Aorta (tissue), 5 donors: ENCODE data around the gene FCHSD2. TPM values are rescaled to one million over a fixed set of nuclear protein-coding genes. Genes with fewer than 3 reads are reported as not detected.

Experiments
- ATAC-seq: fragments of 200-7000 bp; cut with Tn5 transposase; one replicate; pipeline ENCODE4 v1.9.1; 2022; ENCODE audit warnings: moderate library complexity; ENCODE audit not compliant: low FRiP score
- DNase-seq, 2 donors: peaks; one replicate each; pipeline ENCODE4 v3.0.0-alpha.2; 2020
- H3K27ac ChIP-seq, 2 donors: one replicate each; pipeline ENCODE4 v1.5.1; 2013; ENCODE audit warnings: low read length in 2 of 2, mild to moderate bottlenecking in 2 of 2, moderate library complexity in 2 of 2, control low read depth in 1 of 2, inconsistent platforms in 1 of 2, low read depth in 1 of 2
- H3K27me3 ChIP-seq, 2 donors: one replicate each; pipeline ENCODE4 v1.6.1; 2013; ENCODE audit warnings: control low read depth in 1 of 2, low read length in 1 of 2, mild to moderate bottlenecking in 1 of 2, moderate library complexity in 1 of 2; ENCODE audit not compliant: insufficient read depth in 2 of 2, control insufficient read depth in 1 of 2
- H3K36me3 ChIP-seq, 2 donors: one replicate each; pipeline ENCODE4 v1.6.1; 2013; ENCODE audit warnings: control low read depth in 1 of 2, low read length in 1 of 2, mild to moderate bottlenecking in 1 of 2; ENCODE audit not compliant: insufficient read depth in 2 of 2, control insufficient read depth in 1 of 2
- H3K4me1 ChIP-seq, 2 donors: one replicate each; pipeline ENCODE4 v1.6.1; 2013; ENCODE audit warnings: low read length in 2 of 2, control low read depth in 1 of 2, mild to moderate bottlenecking in 1 of 2, moderate library complexity in 1 of 2; ENCODE audit not compliant: insufficient read depth in 2 of 2, control insufficient read depth in 1 of 2
- H3K4me3 ChIP-seq, 2 donors: one replicate each; pipeline ENCODE4 v1.5.1; 2013; ENCODE audit warnings: low read length in 2 of 2, control low read depth in 1 of 2, mild to moderate bottlenecking in 1 of 2
- H3K9me3 ChIP-seq: one replicate; pipeline ENCODE4 v1.6.1; 2013; ENCODE audit warnings: mild to moderate bottlenecking, low read length; ENCODE audit not compliant: control insufficient read depth
- WGBS, 2 donors: extraction: QIAGEN DNeasy Blood & Tissue Kit; methylation state at CpG; one replicate each; pipeline ENCODE4 v1.1.7; 2013; 5-methylcytosine and 5-hydroxymethylcytosine counted together
- intact Hi-C, 2 donors: fragments of 100-400 bp; cut with DNase I; formaldehyde crosslinking; loops; one replicate each; pipeline versions ENCODE4 v1.14.2 to v1.15.0; 2022
- polyA plus RNA-seq, 2 donors: library from polyadenylated mRNA; stranded (reverse); fragments of 200-250 nt; gene quantifications; one replicate each; pipeline ENCODE4 v1.2.3, GENCODE V29; 2013
- total RNA-seq, 2 donors: library from RNA; stranded (reverse); fragmentation: NEBNext Ultra II Directional; extraction: Animal tissue kit (Norgen Biotek cat#: 25700); gene quantifications; one replicate each; pipeline ENCODE4 v1.2.1, GENCODE V29; 2021
- donor health status: healthy with polysubstance abuse.
- donor health status: Bipolar disorder and iron deficiency.
- donor health status: DM: no; HTN: no; CAD: no.
- donor health status: DM: no; HTN: no; CAD: no.
- donor health status: DM: yes; HTN: yes; CAD: no.

The FCHSD2 gene
- total and polyA plus RNA-seq, 4 donors: 34.4 to 107 (median 62.2) TPM

GRCh38 chr11:73058989-73059674 lies 83.0 kb downstream of the FCHSD2 start:
- intact Hi-C loops: no loop called here
- 54 to 60% methylated on average over 4 of the region's 4 CpGs for WGBS, 2 donors

GRCh38 chr11:73055655-73056354 lies 86.3 kb downstream of the FCHSD2 start:
- H3K36me3 ChIP-seq: no peaks in the 10 kb centered on the region
- no peaks in the 10 kb centered on the region for H3K27me3 ChIP-seq
- 86 to 89% methylated on average over 3 of the region's 3 CpGs for WGBS, 2 donors
- DNase-seq: no peak
- no peak overlapping the region for H3K4me3 ChIP-seq
- intact Hi-C loops: no loop called here
- ATAC-seq: no peak
- no peaks in the 10 kb centered on the region for H3K9me3 ChIP-seq
- peaks cover 2 to 4% of the 10 kb centered on the region in 2 donors for H3K4me1 ChIP-seq
- no peak overlapping the region for H3K27ac ChIP-seq

More at GRCh38 chr11:73058989-73059674, 83.0 kb downstream of the FCHSD2 start:
- DNase-seq (no peak), ATAC-seq (no peak)
- H3K27me3 ChIP-seq: no peaks in the 10 kb centered on the region
- H3K36me3 ChIP-seq: no peaks in the 10 kb centered on the region
- H3K27ac ChIP-seq: no peak overlapping the region
- no peak overlapping the region for H3K4me3 ChIP-seq
- no peaks in the 10 kb centered on the region for H3K9me3 ChIP-seq
- peaks cover 2 to 4% of the 10 kb centered on the region in 2 donors for H3K4me1 ChIP-seq

GRCh38 chr11:73055002-73055401 lies 87.1 kb downstream of the FCHSD2 start:
- Histone ChIP-seq H3K27ac (no peak overlapping the region), H3K4me1 (peaks cover 0 to 2% of the 10 kb centered on the region in 2 donors), H3K4me3 (no peak overlapping the region), H3K9me3 (no peaks in the 10 kb centered on the region), H3K27me3 (no peaks in the 10 kb centered on the region), H3K36me3 (no peaks in the 10 kb centered on the region)
- intact Hi-C loops: no loop called here
- no peak for ATAC-seq
- DNase-seq: no peak
- 79 to 84% methylated on average over 5 of the region's 5 CpGs for WGBS, 2 donors

GRCh38 chr11:73053964-73054363 lies 88.2 kb downstream of the FCHSD2 start:
- Histone ChIP-seq H3K9me3 (no peaks in the 10 kb centered on the region), H3K27me3 (no peaks in the 10 kb centered on the region), H3K4me3 (no peak overlapping the region), H3K4me1 (peaks cover 0 to 2% of the 10 kb centered on the region in 2 donors), H3K27ac (no peak overlapping the region), H3K36me3 (no peaks in the 10 kb centered on the region)
- intact Hi-C loops: no loop called here
- ATAC-seq: no peak
- no peak for DNase-seq
- 46 to 50% methylated on average over 1 of the region's 1 CpG for WGBS, 2 donors

- WGBS, 2 donors: 92 to 93% methylated on average over 3 of the region's 3 CpGs
- no peak overlapping the region for H3K27ac ChIP-seq
- peaks cover 0 to 3% of the 10 kb centered on the region in 2 donors for H3K4me1 ChIP-seq
- DNase-seq: no peak
- H3K4me3 ChIP-seq: no peak overlapping the region
- intact Hi-C loops: no loop called here
- H3K9me3 ChIP-seq: no peaks in the 10 kb centered on the region
- no peaks in the 10 kb centered on the region for H3K36me3 ChIP-seq
- no peaks in the 10 kb centered on the region for H3K27me3 ChIP-seq
- ATAC-seq: no peak
Observed at GRCh38 chr11:73048446-73048845, 93.7 kb downstream of the FCHSD2 start.

GRCh38 chr11:73047773-73048371 lies 94.2 kb downstream of the FCHSD2 start:
- 9 to 10% methylated on average over 2 of the region's 2 CpGs for WGBS, 2 donors
- H3K9me3 ChIP-seq: no peaks in the 10 kb centered on the region
- intact Hi-C loops: no loop called here
- peaks cover 0 to 3% of the 10 kb centered on the region in 2 donors for H3K4me1 ChIP-seq
- no peaks in the 10 kb centered on the region for H3K36me3 ChIP-seq
- no peak overlapping the region for H3K4me3 ChIP-seq
- DNase-seq (no peak), ATAC-seq (no peak)
- H3K27ac ChIP-seq: peak overlapping the region in 1 of 2 donors; percentile 33
- no peaks in the 10 kb centered on the region for H3K27me3 ChIP-seq

- Histone ChIP-seq H3K27ac (no peak overlapping the region), H3K36me3 (no peaks in the 10 kb centered on the region), H3K4me1 (no peaks in the 10 kb centered on the region), H3K27me3 (no peaks in the 10 kb centered on the region), H3K4me3 (no peak overlapping the region), H3K9me3 (no peaks in the 10 kb centered on the region)
- DNase-seq (no peak), ATAC-seq (no peak)
- 65 to 66% methylated on average over 2 of the region's 2 CpGs for WGBS, 2 donors
- intact Hi-C loops: no loop called here
Observed at GRCh38 chr11:73040046-73040445, 102.1 kb downstream of the FCHSD2 start.

GRCh38 chr11:73034777-73035176 lies 107.3 kb downstream of the FCHSD2 start:
- intact Hi-C loops: no loop called here
- H3K27me3 ChIP-seq: no peaks in the 10 kb centered on the region
- H3K4me3 ChIP-seq: no peak overlapping the region
- DNase-seq (no peak), ATAC-seq (no peak)
- H3K4me1 ChIP-seq: no peaks in the 10 kb centered on the region
- no peaks in the 10 kb centered on the region for H3K9me3 ChIP-seq
- WGBS, 2 donors: 81 to 87% methylated on average over 1 of the region's 1 CpG
- H3K27ac ChIP-seq: no peak overlapping the region
- H3K36me3 ChIP-seq: no peaks in the 10 kb centered on the region
